OCI-LY3 (cell line): ENCODE measurements around the gene CENPH.

Experiments used
- H2AFZ ChIP-seq: fragments of 200-600, 300-600 bp; shearing (Covaris generic); 2 replicates; pipeline ENCODE4 v1.6.0; 2014; ENCODE audit warnings: antibody characterized with exemption, low read depth, low read length
- H3K27ac ChIP-seq: fragments of 200-600, 300-600 bp; sonication (generic); 2 replicates; pipeline ENCODE4 v1.5.1; 2014; ENCODE audit warnings: mild to moderate bottlenecking, low read length, moderate library complexity, mixed read lengths
- H3K27me3 ChIP-seq: fragments of 200-600, 300-600 bp; sonication (generic); 2 replicates; pipeline ENCODE4 v1.6.1; 2014; ENCODE audit warnings: low read depth, low read length, mixed read lengths
- H3K36me3 ChIP-seq: fragments of 200-600, 300-600 bp; sonication (generic); replicated peaks from 2 replicates; pipeline ENCODE3; 2014; ENCODE audit warnings: low read depth, low read length, mixed read lengths
- H3K4me1 ChIP-seq: fragments of 300-600, 200-600 bp; sonication (generic); 2 replicates; pipeline ENCODE4 v1.6.1; 2014; ENCODE audit warnings: low read length, mixed read lengths
- H3K4me2 ChIP-seq: fragments of 200-600, 300-600 bp; sonication (generic); 2 replicates; pipeline ENCODE4 v1.6.1; 2014; ENCODE audit warnings: low read length, mixed read lengths
- H3K4me3 ChIP-seq: fragments of 300-600, 200-600 bp; sonication (generic); 2 replicates; pipeline ENCODE4 v1.5.1; 2014; ENCODE audit warnings: antibody characterized with exemption, mild to moderate bottlenecking, low read length, moderate library complexity
- H3K79me2 ChIP-seq: fragments of 300-600, 200-600 bp; shearing (Covaris generic); 2 replicates; pipeline ENCODE4 v1.6.1; 2014; ENCODE audit warnings: mild to moderate bottlenecking, low read length, mixed read lengths
- H3K9ac ChIP-seq: fragments of 300-600, 200-600 bp; shearing (Covaris generic); 2 replicates; pipeline ENCODE4 v1.6.0; 2014; ENCODE audit warnings: mild to moderate bottlenecking, low read length, moderate library complexity
- H3K9me3 ChIP-seq: fragments of 200-600, 300-600 bp; shearing (Covaris generic); 2 replicates; pipeline ENCODE4 v1.6.1; 2014; ENCODE audit warnings: low read length, mixed read lengths; ENCODE audit not compliant: insufficient read depth
- H4K20me1 ChIP-seq: fragments of 200-600, 300-600 bp; sonication (generic); 2 replicates; pipeline ENCODE4 v1.6.1; 2016; ENCODE audit warnings: low read length, mixed read lengths; ENCODE audit not compliant: insufficient read depth
- CTCF ChIP-seq: fragments of 200-600, 300-600 bp; sonication (generic); IDR thresholded peaks from 2 replicates; pipeline ENCODE4 v1.5.1; 2014; ENCODE audit warnings: antibody characterized with exemption, low read length, low read depth
- EZH2phosphoT487 ChIP-seq: fragments of 200-600 bp; shearing (Covaris generic); IDR thresholded peaks from 2 replicates; pipeline ENCODE4 v1.6.1; 2018; ENCODE audit warnings: antibody characterized with exemption, mixed run types, low read depth

Gene CENPH

GRCh38 chr5:69188811-69189161 lies 597 bp upstream of the CENPH start:
- Histone ChIP-seq H2AFZ (no peak overlapping the region), H3K27me3 (no peaks in the 10 kb centered on the region), H3K79me2 (peaks cover 12% of the 10 kb centered on the region), H3K9ac (peak overlapping the region; percentile 73), H3K4me2 (peak overlapping the region; percentile 81), H3K9me3 (no peaks in the 10 kb centered on the region), H4K20me1 (no peaks in the 10 kb centered on the region), H3K4me3 (peak overlapping the region; percentile 81), H3K36me3 (peaks cover 8% of the 10 kb centered on the region), H3K4me1 (peaks cover 8% of the 10 kb centered on the region; the same call in 1 of the 2 replicates), H3K27ac (no peak overlapping the region)
- TF ChIP-seq EZH2phosphoT487 (no peak), CTCF (no peak)

- Histone ChIP-seq H3K79me2 (no peaks in the 10 kb centered on the region), H4K20me1 (no peaks in the 10 kb centered on the region), H3K27me3 (no peaks in the 10 kb centered on the region), H2AFZ (no peak overlapping the region), H3K9ac (no peak overlapping the region), H3K4me3 (no peak overlapping the region), H3K9me3 (no peaks in the 10 kb centered on the region), H3K4me1 (no peaks in the 10 kb centered on the region), H3K36me3 (peaks cover 3% of the 10 kb centered on the region), H3K4me2 (no peak overlapping the region), H3K27ac (no peak overlapping the region)
- TF ChIP-seq CTCF: no peak
- TF ChIP-seq EZH2phosphoT487: no peak
Measured at GRCh38 chr5:69202497-69202896, 13.1 kb downstream of the CENPH start.

- no peaks in the 10 kb centered on the region for H3K79me2 ChIP-seq
- no peaks in the 10 kb centered on the region for H3K36me3 ChIP-seq
- H3K4me3 ChIP-seq: no peak overlapping the region
- H4K20me1 ChIP-seq: no peaks in the 10 kb centered on the region
- no peak overlapping the region for H2AFZ ChIP-seq
- no peak overlapping the region for H3K9ac ChIP-seq
- no peak overlapping the region for H3K27ac ChIP-seq
- H3K4me2 ChIP-seq: no peak overlapping the region
- H3K9me3 ChIP-seq: no peaks in the 10 kb centered on the region
- no peaks in the 10 kb centered on the region for H3K27me3 ChIP-seq
- no peak for TF ChIP-seq EZH2phosphoT487
- TF ChIP-seq CTCF: no peak
- H3K4me1 ChIP-seq: no peaks in the 10 kb centered on the region
Measured at GRCh38 chr5:69206528-69207190, 17.3 kb downstream of the CENPH start.

GRCh38 chr5:69209602-69210001 lies 20.2 kb downstream of the CENPH start:
- Histone ChIP-seq H4K20me1 (no peaks in the 10 kb centered on the region), H3K4me2 (no peak overlapping the region), H3K9me3 (no peaks in the 10 kb centered on the region), H3K9ac (no peak overlapping the region), H3K36me3 (no peaks in the 10 kb centered on the region), H2AFZ (no peak overlapping the region), H3K4me3 (no peak overlapping the region), H3K79me2 (no peaks in the 10 kb centered on the region), H3K4me1 (no peaks in the 10 kb centered on the region), H3K27ac (no peak overlapping the region), H3K27me3 (no peaks in the 10 kb centered on the region)
- TF ChIP-seq EZH2phosphoT487 (no peak), CTCF (no peak)
